ENCODE results near the gene ANGPT4.

Gene ANGPT4

DNA sequence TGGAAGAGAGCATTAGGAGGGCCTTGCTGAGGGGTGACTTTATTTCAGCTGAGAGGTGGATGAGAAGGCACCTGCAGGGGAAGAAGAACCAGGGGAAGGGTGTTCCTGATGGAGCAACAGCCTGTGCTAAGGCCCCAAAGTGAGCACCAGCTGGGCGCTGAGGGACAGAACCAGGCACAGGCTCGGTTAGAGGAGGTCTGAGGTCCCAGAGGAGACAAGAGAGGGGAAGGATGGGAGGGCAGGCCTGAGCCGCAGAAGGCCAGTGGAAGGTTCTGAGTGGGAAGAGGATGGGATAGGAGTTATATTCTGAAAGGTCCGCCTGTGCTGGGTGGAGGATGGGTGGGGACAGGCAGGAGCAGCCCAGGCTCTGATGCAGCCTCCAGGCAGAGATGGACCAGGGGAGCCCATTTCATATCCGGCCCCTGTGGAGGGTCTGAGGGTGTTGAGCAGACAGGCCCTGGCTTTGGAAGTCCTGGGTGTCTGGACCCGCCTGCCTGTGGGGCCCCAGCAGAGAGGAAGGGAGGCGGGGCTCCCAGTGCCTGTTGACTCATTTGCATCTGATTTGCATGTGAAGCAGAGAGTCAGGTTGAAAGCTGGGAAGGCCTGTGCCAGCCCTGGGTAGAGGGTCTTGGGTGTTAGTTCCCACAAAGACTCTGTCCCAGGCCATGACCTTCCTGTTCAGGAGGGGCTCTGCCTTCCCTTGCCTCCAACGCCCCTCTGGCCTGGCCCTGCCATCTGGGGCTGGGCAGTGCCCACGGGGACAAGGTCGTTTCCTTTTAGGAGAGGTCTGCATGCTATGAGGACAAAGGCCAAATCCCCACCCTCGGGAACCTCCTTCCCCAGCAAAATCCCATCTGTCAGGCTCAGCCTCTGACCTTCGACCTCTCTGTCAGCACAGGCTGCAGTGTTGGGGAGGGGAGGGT, 93.2 kb downstream of the ANGPT4 start:
- DNase-seq = no peak

DNA sequence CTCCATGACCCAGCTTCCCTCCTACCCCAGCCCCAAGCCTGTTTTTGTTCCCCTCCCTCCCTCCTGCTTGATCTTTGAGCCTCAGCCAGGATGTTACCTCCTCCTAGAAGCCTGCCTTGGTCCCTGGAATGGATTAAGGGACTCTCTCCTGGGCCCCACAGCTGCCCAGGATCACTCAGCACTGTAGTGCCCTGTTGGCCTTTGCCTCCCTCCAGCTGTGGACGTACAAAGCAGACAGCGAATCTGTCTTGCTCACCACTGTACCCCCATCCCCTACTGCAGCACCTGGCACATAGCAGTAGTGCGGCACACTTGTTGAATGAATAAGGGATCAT, 94.4 kb downstream of the ANGPT4 start:
- DNase-seq = no peak

DNA sequence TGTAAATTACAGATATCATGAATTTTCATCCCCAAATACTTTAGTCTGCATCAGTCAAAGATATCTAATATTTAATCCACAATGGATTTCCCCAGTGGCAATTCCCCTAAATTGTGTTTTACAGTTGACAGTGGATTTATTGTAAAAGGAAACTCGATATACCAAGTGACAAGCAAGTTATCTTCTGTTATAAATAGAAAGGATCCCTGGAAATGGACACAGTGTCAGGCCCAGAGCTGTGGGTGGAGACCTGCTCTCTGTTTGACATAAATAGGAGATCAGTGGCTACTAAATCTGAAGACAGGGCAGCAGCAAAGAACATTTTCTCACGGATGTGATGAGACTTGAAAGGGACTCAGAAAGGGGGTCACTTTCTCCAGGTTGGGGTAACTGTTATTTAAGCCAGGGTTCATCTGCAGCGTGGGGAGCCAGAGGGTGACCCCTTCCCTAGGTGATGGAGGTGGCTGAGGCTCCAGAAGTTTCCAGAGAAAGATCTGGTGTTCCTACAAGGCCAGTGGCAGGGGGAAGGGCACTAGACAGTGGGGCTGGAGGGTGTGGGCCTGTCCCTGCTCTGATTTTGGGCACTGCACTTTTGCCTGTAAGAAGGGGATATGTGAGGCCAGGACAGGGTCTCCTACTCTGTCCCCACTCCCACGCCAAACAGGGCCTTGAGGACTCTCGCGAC, 94.9 kb downstream of the ANGPT4 start:
- DNase-seq = no peak

DNA sequence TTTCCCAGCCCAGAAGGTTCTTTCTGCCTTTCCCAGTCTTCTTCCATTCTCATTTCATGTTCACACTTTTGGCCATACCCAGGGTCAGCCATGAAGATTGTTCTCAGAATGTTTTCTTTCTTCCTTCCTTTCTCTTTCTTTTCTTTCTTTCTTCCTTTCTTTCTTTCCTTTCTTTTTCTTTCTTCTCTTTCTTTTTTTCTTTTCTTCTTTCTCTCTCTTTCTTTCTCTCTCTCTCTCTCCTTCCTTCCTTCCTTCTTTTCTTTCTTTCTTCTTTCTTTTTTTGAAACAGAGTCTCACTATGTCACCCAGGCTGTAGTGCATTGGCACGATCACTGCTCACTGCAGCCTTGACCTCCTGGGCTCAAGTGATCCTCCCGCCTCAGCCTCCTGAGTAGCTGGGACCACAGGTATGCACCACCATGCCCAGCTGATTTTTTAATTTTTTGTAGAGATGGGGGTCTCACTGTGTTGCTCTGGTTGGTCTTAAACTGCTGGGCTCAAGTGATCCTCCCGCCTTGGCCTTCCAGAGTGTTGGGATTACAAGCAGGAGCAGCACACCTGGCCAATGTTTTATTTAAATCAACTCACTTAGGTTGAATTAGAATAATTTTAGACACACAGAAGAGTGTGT, 95.7 kb downstream of the ANGPT4 start:
- no peak for DNase-seq

Measured in HCEC 1CT (cell line).